ENCODE results near the gene TTC16. TPM values are rescaled to one million over a fixed set of nuclear protein-coding genes. Genes with fewer than 3 reads are reported as not detected.

TTC16 gene
- total and polyA plus RNA-seq, 2 of the 8 experiments (the other 6 are each of a cell fraction or from before 2014, with no cell fraction given): 0.03 TPM; not detected in 1

DNA sequence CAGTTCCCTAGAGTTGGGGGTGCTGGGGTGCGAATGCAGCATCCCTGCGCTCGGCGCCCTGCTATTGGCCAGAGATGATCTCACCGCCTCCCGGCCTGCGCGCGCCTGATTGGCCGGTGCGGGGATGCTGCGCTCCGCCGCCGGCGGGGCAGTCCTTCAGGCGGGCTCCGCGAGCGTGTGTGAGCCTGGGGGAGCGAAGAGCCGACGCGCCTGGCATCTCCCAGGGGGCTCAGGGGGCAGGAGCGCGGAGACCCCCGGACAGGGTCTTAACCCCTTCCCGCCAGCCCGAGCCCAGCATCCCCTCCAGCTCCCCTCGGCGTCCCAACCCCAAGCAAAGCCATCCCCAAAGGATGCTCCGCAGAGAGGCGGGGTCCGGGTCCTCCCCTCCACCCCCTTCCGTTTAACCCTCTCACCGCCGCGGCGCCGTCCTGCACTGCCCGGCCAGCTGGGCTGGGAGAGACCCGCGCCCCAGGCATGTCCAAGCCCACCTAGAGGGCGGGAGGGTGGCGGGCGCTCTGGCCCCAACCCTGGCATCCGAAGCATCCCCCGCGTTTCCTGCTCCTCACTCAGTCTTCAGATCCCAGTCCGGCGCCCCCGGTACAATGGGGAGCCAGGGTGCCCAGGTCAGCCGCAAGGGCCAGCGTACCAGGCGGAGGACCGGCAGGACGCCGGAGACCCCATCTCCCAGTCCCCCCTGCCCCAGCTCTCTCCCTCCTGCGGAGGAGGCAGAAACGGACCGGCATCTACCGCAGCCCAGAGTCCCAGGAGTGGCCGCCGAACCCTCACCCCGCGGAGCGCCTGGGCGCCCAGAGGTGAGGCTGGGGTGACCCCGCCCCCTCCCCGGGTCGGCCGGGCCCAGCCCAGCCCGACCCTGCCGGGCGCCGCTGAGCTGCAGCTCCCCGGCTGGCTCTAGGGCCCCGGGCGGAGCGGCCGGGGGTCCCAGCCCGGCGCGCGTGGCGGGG lies 38.5 kb downstream of the TTC16 start (continued):
- peak; percentile 94 for TF ChIP-seq KDM4A (IDR thresholded peaks at IDR 0.05; ENCODE audit: low read depth, low read length, severe bottlenecking)
- TF ChIP-seq TAF7 (optimal IDR thresholded peaks at IDR 0.05; ENCODE audit: borderline replicate concordance, low read depth, low read length): peak; percentile 42
- no peak for TF ChIP-seq FOSL1 (IDR thresholded peaks at IDR 0.05; ENCODE audit: insufficient read depth, low read depth, low read length)
- no peak for TF ChIP-seq SUZ12 (IDR thresholded peaks at IDR 0.05; ENCODE audit: low read length)
- TF ChIP-seq SRF (IDR thresholded peaks at IDR 0.05; ENCODE audit: low read depth, low read length): no peak
- no peak for TF ChIP-seq E2F6 (IDR thresholded peaks at IDR 0.05)
- TF ChIP-seq CTCF (IDR thresholded peaks at IDR 0.05; ENCODE audit: control extremely low read depth in 1 of 3, insufficient read depth in 1 of 3, low read depth in 1 of 3, low read length in 3 of 3): no peak
- no peak for TF ChIP-seq KDM5A (IDR thresholded peaks at IDR 0.05; ENCODE audit: low read length)
- TF ChIP-seq, protein P1, sequence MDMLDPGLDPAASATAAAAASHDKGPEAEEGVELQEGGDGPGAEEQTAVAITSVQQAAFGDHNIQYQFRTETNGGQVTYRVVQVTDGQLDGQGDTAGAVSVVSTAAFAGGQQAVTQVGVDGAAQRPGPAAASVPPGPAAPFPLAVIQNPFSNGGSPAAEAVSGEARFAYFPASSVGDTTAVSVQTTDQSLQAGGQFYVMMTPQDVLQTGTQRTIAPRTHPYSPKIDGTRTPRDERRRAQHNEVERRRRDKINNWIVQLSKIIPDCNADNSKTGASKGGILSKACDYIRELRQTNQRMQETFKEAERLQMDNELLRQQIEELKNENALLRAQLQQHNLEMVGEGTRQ (IDR thresholded peaks at IDR 0.05; ENCODE audit: low read length): no peak
- no peak for TF ChIP-seq EP300 (IDR thresholded peaks at IDR 0.05; ENCODE audit: borderline replicate concordance in 1 of 2, low read depth in 2 of 2, low read length in 2 of 2)
- no peak for TF ChIP-seq CBX5 (IDR thresholded peaks at IDR 0.05; ENCODE audit: low read depth, low read length)
- TF ChIP-seq CHD2 (IDR thresholded peaks at IDR 0.05; ENCODE audit: low read length): no peak
- no peak for TF ChIP-seq BACH1 (IDR thresholded peaks at IDR 0.05; ENCODE audit: low read length)
- TF ChIP-seq CEBPB (IDR thresholded peaks at IDR 0.05; ENCODE audit: low read depth, low read length): no peak
- 0 out of 2 replicates have a peak, but pooled peaks have one; percentile 16 for TF ChIP-seq EGR1 (IDR thresholded peaks at IDR 0.05; ENCODE audit: borderline replicate concordance, low read depth, low read length)
- TF ChIP-seq RXRA (IDR thresholded peaks at IDR 0.05; ENCODE audit: insufficient read depth, low read depth, low read length): no peak
- no peak for TF ChIP-seq SIX5 (IDR thresholded peaks at IDR 0.05; ENCODE audit: low read depth, low read length)
- TF ChIP-seq SP1 (IDR thresholded peaks at IDR 0.05; ENCODE audit: low read depth, low read length): no peak
- no peak for TF ChIP-seq POU5F1 (IDR thresholded peaks at IDR 0.05; ENCODE audit: low read depth, low read length)
- peak; percentile 70 for TF ChIP-seq ASH2L (IDR thresholded peaks at IDR 0.05; ENCODE audit: low read length)
